ENCODE data around the gene FAM241A.
A peak's percentile ranks its signal among the peaks of the same experiment; 100 is the strongest.
"Not testable (repeated sequence)": the region's sequence is repeated elsewhere in the genome, so short reads cannot be mapped to it uniquely, and the experiment has no call there.

The FAM241A gene

GRCh38 chr4:112138538-112138937, 6.7 kb upstream of the FAM241A start:
- no peak for DNase-seq (ENCODE audit: low read depth)

- DNase-seq (ENCODE audit: low read depth), result no peak
Observed at GRCh38 chr4:112140536-112140935, 4.7 kb upstream of the FAM241A start.

- no peak for DNase-seq (ENCODE audit: low read depth)
Observed at GRCh38 chr4:112141366-112142138, 3.7 kb upstream of the FAM241A start.

- DNase-seq (ENCODE audit: low read depth), result no peak
Observed at GRCh38 chr4:112142182-112142581, 3.1 kb upstream of the FAM241A start.

GRCh38 chr4:112143781-112144180, 1.5 kb upstream of the FAM241A start:
- DNase-seq (ENCODE audit: low read depth), result no peak

GRCh38 chr4:112144546-112145325, 518 bp upstream of the FAM241A start:
- DNase-seq (ENCODE audit: low read depth), result no peak

GRCh38 chr4:112145790-112146501, 692 bp downstream of the FAM241A start:
- DNase-seq (ENCODE audit: low read depth), result peak; percentile 36

- DNase-seq (ENCODE audit: low read depth), result no peak
Observed at GRCh38 chr4:112146502-112146813, 1.2 kb downstream of the FAM241A start.

GRCh38 chr4:112147697-112148096, 2.4 kb downstream of the FAM241A start:
- DNase-seq (ENCODE audit: low read depth), result no peak

GRCh38 chr4:112150920-112151319, 5.7 kb downstream of the FAM241A start:
- no peak for DNase-seq (ENCODE audit: low read depth)

- no peak for DNase-seq (ENCODE audit: low read depth)
Observed at GRCh38 chr4:112152521-112152920, 7.3 kb downstream of the FAM241A start.

GRCh38 chr4:112153211-112153791, 8.0 kb downstream of the FAM241A start:
- DNase-seq (ENCODE audit: low read depth), result no peak

- no peak for DNase-seq (ENCODE audit: low read depth)
Observed at GRCh38 chr4:112156112-112156511, 10.9 kb downstream of the FAM241A start.

GRCh38 chr4:112156553-112156952, 11.3 kb downstream of the FAM241A start:
- no peak for DNase-seq (ENCODE audit: low read depth)

- DNase-seq (ENCODE audit: low read depth), result not testable (repeated sequence)
Observed at GRCh38 chr4:112163706-112164105, 18.5 kb downstream of the FAM241A start.

GRCh38 chr4:112167794-112168193, 22.5 kb downstream of the FAM241A start:
- no peak for DNase-seq (ENCODE audit: low read depth)

GRCh38 chr4:112168719-112169500, 23.7 kb downstream of the FAM241A start:
- DNase-seq (ENCODE audit: low read depth), result no peak

- DNase-seq (ENCODE audit: low read depth), result no peak
Observed at GRCh38 chr4:112170451-112170993, 25.3 kb downstream of the FAM241A start.

GRCh38 chr4:112171051-112171763, 26.0 kb downstream of the FAM241A start:
- DNase-seq (ENCODE audit: low read depth), result not testable (repeated sequence)

GRCh38 chr4:112172180-112172579, 26.9 kb downstream of the FAM241A start:
- no peak for DNase-seq (ENCODE audit: low read depth)

Data from T follicular helper cell (primary cell).